Kidney (tissue), 14 donors: Measurements from ENCODE around the gene TAF4B. TPM values are rescaled to one million over a fixed set of nuclear protein-coding genes. Genes with fewer than 3 reads are reported as not detected.
"Not testable (repeated sequence)": the region's sequence is repeated elsewhere in the genome, so short reads cannot be mapped to it uniquely, and the experiment has no call there.

Experiments
- DNase-seq, 5 donors: peaks; one replicate each; pipeline ENCODE4 v3.0.0-alpha.2; 2013 to 2020
- FAIRE-seq: peaks from 2 replicates; lab custom pipeline; 2012; peaks lifted over from hg19 to GRCh38; lab: Jason Lieb, UNC
- H3K27ac ChIP-seq, 2 donors: one replicate each; pipeline ENCODE4 v1.7.0; 2013; ENCODE audit warnings: low read depth in 2 of 2, low read length in 2 of 2, inconsistent platforms in 1 of 2
- H3K27me3 ChIP-seq: one replicate; pipeline ENCODE4 v1.7.1; 2013; ENCODE audit warnings: low read length, inconsistent platforms; ENCODE audit not compliant: control insufficient read depth, insufficient read depth
- H3K36me3 ChIP-seq, 3 donors: one replicate each; pipeline versions ENCODE4 v1.7.0 to v1.7.1; 2013; ENCODE audit warnings: low read length in 3 of 3, control low read depth in 1 of 3, inconsistent platforms in 1 of 3; ENCODE audit not compliant: insufficient read depth in 3 of 3, control insufficient read depth in 2 of 3
- H3K4me1 ChIP-seq, 3 donors: one replicate each; pipeline versions ENCODE4 v1.7.0 to v1.7.1; 2013; ENCODE audit warnings: low read length in 3 of 3, inconsistent platforms in 1 of 3, low read depth in 1 of 3; ENCODE audit not compliant: control insufficient read depth in 2 of 3, insufficient read depth in 2 of 3
- H3K4me3 ChIP-seq, 3 donors: one replicate each; pipeline versions ENCODE4 v1.7.0 to v1.8.1; 2013; ENCODE audit warnings: low read length in 3 of 3, control low read depth in 1 of 3, inconsistent platforms in 1 of 3
- H3K9ac ChIP-seq, 3 donors: one replicate each; pipeline versions ENCODE4 v1.7.0 to v1.7.1; 2013; ENCODE audit warnings: low read length in 3 of 3, control low read depth in 1 of 3, inconsistent platforms in 1 of 3
- H3K9me3 ChIP-seq, 3 donors: one replicate each; pipeline versions ENCODE4 v1.7.0 to v1.7.1; 2013; ENCODE audit warnings: low read length in 3 of 3, control low read depth in 1 of 3, inconsistent platforms in 1 of 3; ENCODE audit not compliant: control insufficient read depth in 2 of 3, insufficient read depth in 1 of 3
- CTCF ChIP-seq: IDR thresholded peaks from 3 replicates; pipeline ENCODE4 v1.5.1; 2012; ENCODE audit warnings: mild to moderate bottlenecking, moderate library complexity, borderline replicate concordance; ENCODE audit not compliant: insufficient read depth; ENCODE audit errors: extremely low read depth
- intact Hi-C: fragments of 100-400 bp; cut with DNase I; formaldehyde crosslinking; loops from one replicate; pipeline ENCODE4 v1.11.1; 2022
- polyA plus RNA-seq: library from polyadenylated mRNA; stranded (reverse); fragments of 350-450 nt; fragmentation: Illumina TruSeq; extraction: RNeasy Lipid Tissue Mini Kit (QIAGEN cat#74804); gene quantifications from one replicate; pipeline ENCODE4 v1.2.3, GENCODE V29; 2014; ENCODE audit warnings: low read depth, low replicate concordance; ENCODE audit not compliant: insufficient read depth
- total RNA-seq: library from RNA; stranded (reverse); fragmentation: NEBNext Ultra II Directional; extraction: Animal tissue kit (Norgen Biotek cat#: 25700); gene quantifications from one replicate; pipeline ENCODE4 v1.2.1, GENCODE V29; 2021
- donor health status: control.
- donor health status: control.
- donor health status: control.
- donor health status: control.
- donor health status: control.
- donor health status: DM: yes; HTN: yes; CAD: no.
- donor health status: Normal renal cell carcinoma (clear cell type).

The TAF4B gene
- total and polyA plus RNA-seq, 2 donors from 2014 or later = 1.7 to 4.9 TPM

GRCh38 chr18:26298107-26298506 lies 71.9 kb downstream of the TAF4B start:
- no peak overlapping the region for H3K9ac ChIP-seq
- no peak for TF ChIP-seq CTCF
- DNase-seq (no peak), FAIRE-seq (no peak)
- no peaks in the 10 kb centered on the region for H3K4me1 ChIP-seq
- H3K27ac ChIP-seq = no peak overlapping the region
- H3K36me3 ChIP-seq = no peaks in the 10 kb centered on the region
- H3K27me3 ChIP-seq = no peaks in the 10 kb centered on the region
- intact Hi-C loops = no loop called here
- H3K4me3 ChIP-seq = no peak overlapping the region
- no peaks in the 10 kb centered on the region for H3K9me3 ChIP-seq

GRCh38 chr18:26301681-26302080 lies 75.4 kb downstream of the TAF4B start:
- no peaks in the 10 kb centered on the region for H3K36me3 ChIP-seq
- H3K9me3 ChIP-seq = no peaks in the 10 kb centered on the region
- intact Hi-C loops = no loop called here
- no peak overlapping the region for H3K27ac ChIP-seq
- H3K27me3 ChIP-seq = no peaks in the 10 kb centered on the region
- FAIRE-seq = peak; percentile 21
- TF ChIP-seq CTCF = no peak
- DNase-seq = peak in 1 of 5 donors; percentile 18
- no peak overlapping the region for H3K9ac ChIP-seq
- H3K4me1 ChIP-seq = no peaks in the 10 kb centered on the region
- no peak overlapping the region for H3K4me3 ChIP-seq

GRCh38 chr18:26303222-26303621 lies 77.0 kb downstream of the TAF4B start:
- H3K27me3 ChIP-seq, H3K27ac ChIP-seq, FAIRE-seq, H3K9ac ChIP-seq, DNase-seq, H3K36me3 ChIP-seq, intact Hi-C loops, H3K9me3 ChIP-seq, H3K4me3 ChIP-seq, H3K4me1 ChIP-seq: not testable (repeated sequence)

- Histone ChIP-seq H3K9ac (no peak overlapping the region), H3K4me3 (no peak overlapping the region), H3K4me1 (no peaks in the 10 kb centered on the region), H3K27me3 (no peaks in the 10 kb centered on the region), H3K9me3 (no peaks in the 10 kb centered on the region), H3K36me3 (no peaks in the 10 kb centered on the region), H3K27ac (no peak overlapping the region)
- DNase-seq = no peak
- no peak for FAIRE-seq
- no peak for TF ChIP-seq CTCF
- intact Hi-C loops = no loop called here
Measured at GRCh38 chr18:26304511-26304910, 78.3 kb downstream of the TAF4B start.
